Liver (tissue), 9 donors: ENCODE measurements around the gene TTC28. TPM values are rescaled to one million over a fixed set of nuclear protein-coding genes. Genes with fewer than 3 reads are reported as not detected.
A peak's percentile ranks its signal among the peaks of the same experiment; 100 is the strongest.

Experiments
- DNase-seq: peaks from one replicate; pipeline ENCODE4 v3.0.0-alpha.2; 2017; ENCODE audit warnings: low spot score
- H3K27ac ChIP-seq, 2 donors: one replicate each; pipeline ENCODE4 v1.7.0; 2013; ENCODE audit warnings: inconsistent platforms in 2 of 2, low read length in 2 of 2, control low read depth in 1 of 2, low read depth in 1 of 2, mild to moderate bottlenecking in 1 of 2
- H3K27me3 ChIP-seq, 4 donors: one replicate each; pipeline versions ENCODE4 v1.6.1 to v1.7.0; 2013; ENCODE audit warnings: low read length in 3 of 4, inconsistent platforms in 1 of 4, mild to moderate bottlenecking in 1 of 4, moderate library complexity in 1 of 4; ENCODE audit not compliant: control insufficient read depth in 4 of 4, insufficient read depth in 4 of 4
- H3K36me3 ChIP-seq, 4 donors: one replicate each; pipeline versions ENCODE4 v1.6.1 to v1.7.0; 2013; ENCODE audit warnings: low read length in 3 of 4, mild to moderate bottlenecking in 3 of 4, low read depth in 1 of 4, moderate library complexity in 1 of 4; ENCODE audit not compliant: control insufficient read depth in 4 of 4, insufficient read depth in 3 of 4
- H3K4me1 ChIP-seq, 4 donors: one replicate each; pipeline versions ENCODE4 v1.6.1 to v1.7.0; 2013; ENCODE audit warnings: low read length in 3 of 4, mild to moderate bottlenecking in 3 of 4, moderate library complexity in 1 of 4; ENCODE audit not compliant: control insufficient read depth in 4 of 4, insufficient read depth in 4 of 4
- H3K4me3 ChIP-seq, 3 donors: one replicate each; pipeline versions ENCODE4 v1.6.1 to v1.7.0; 2013; ENCODE audit warnings: low read length in 3 of 3, control low read depth in 1 of 3, low read depth in 1 of 3, mild to moderate bottlenecking in 1 of 3
- H3K9ac ChIP-seq, 2 donors: one replicate each; pipeline ENCODE4 v1.7.0; 2013; ENCODE audit warnings: low read length in 2 of 2, mild to moderate bottlenecking in 2 of 2, moderate library complexity in 2 of 2, control low read depth in 1 of 2, low read depth in 1 of 2
- H3K9me3 ChIP-seq, 4 donors: one replicate each; pipeline versions ENCODE4 v1.6.1 to v1.7.0; 2013; ENCODE audit warnings: low read length in 3 of 4; ENCODE audit not compliant: control insufficient read depth in 4 of 4
- CTCF ChIP-seq: fragments of 150-350 bp; IDR thresholded peaks from 2 replicates; pipeline ENCODE4 v1.5.1; 2017; ENCODE audit warnings: improper control_type of control experiment, low read depth, low read length; ENCODE audit not compliant: missing input control
- EGR1 ChIP-seq, 2 donors: IDR thresholded peaks; 2 replicates each; pipeline ENCODE4 v1.6.1; 2016 to 2018; ENCODE audit warnings: antibody characterized with exemption in 2 of 2, low read depth in 2 of 2
- FOXA1 ChIP-seq: IDR thresholded peaks from 2 replicates; pipeline ENCODE4 v1.6.1; 2016; ENCODE audit warnings: antibody characterized with exemption
- FOXA2 ChIP-seq: IDR thresholded peaks from 2 replicates; pipeline ENCODE4 v1.6.1; 2016; ENCODE audit warnings: antibody characterized with exemption
- GABPA ChIP-seq, 2 donors: IDR thresholded peaks in 1 of 2; conservative IDR thresholded peaks in 1 of 2; 2 replicates each; pipeline ENCODE4 v1.6.1; 2016; ENCODE audit warnings: antibody characterized with exemption in 2 of 2, mild to moderate bottlenecking in 1 of 2, moderate library complexity in 1 of 2
- HNF4A ChIP-seq, 2 donors: conservative IDR thresholded peaks; 2 replicates each; pipeline ENCODE4 v1.6.1; 2016; ENCODE audit warnings: antibody characterized with exemption in 2 of 2, mild to moderate bottlenecking in 2 of 2
- HNF4G ChIP-seq: IDR thresholded peaks from 2 replicates; pipeline ENCODE4 v1.6.1; 2016; ENCODE audit warnings: antibody characterized with exemption
- JUND ChIP-seq, 2 donors: IDR thresholded peaks; 2 replicates each; pipeline ENCODE4 v1.6.1; 2016; ENCODE audit warnings: antibody characterized with exemption in 2 of 2
- MAX ChIP-seq: IDR thresholded peaks from 2 replicates; pipeline ENCODE4 v1.6.1; 2016; ENCODE audit warnings: antibody characterized with exemption
- NR2F2 ChIP-seq: IDR thresholded peaks from 2 replicates; pipeline ENCODE4 v1.6.1; 2016; ENCODE audit warnings: antibody characterized with exemption
- RAD21 ChIP-seq, 2 donors: IDR thresholded peaks; 2 replicates each; pipeline ENCODE4 v1.6.1; 2016; ENCODE audit warnings: antibody characterized with exemption in 2 of 2, mild to moderate bottlenecking in 2 of 2
- RXRA ChIP-seq, 2 donors: IDR thresholded peaks; 2 replicates each; pipeline ENCODE4 v1.6.1; 2017 to 2018; ENCODE audit warnings: antibody characterized with exemption in 2 of 2, mild to moderate bottlenecking in 1 of 2
- SP1 ChIP-seq: IDR thresholded peaks from 2 replicates; pipeline ENCODE4 v1.6.1; 2018; ENCODE audit warnings: antibody characterized with exemption, mild to moderate bottlenecking
- TAF1 ChIP-seq: conservative IDR thresholded peaks from 2 replicates; pipeline ENCODE4 v1.6.1; 2016; ENCODE audit warnings: antibody characterized with exemption, mild to moderate bottlenecking
- YY1 ChIP-seq: IDR thresholded peaks from 2 replicates; pipeline ENCODE4 v1.6.1; 2016; ENCODE audit warnings: antibody characterized with exemption, mild to moderate bottlenecking
- WGBS: extraction: QIAGEN DNeasy Blood & Tissue Kit; methylation state at CpG from one replicate; pipeline ENCODE4 v1.1.7; 2013; 5-methylcytosine and 5-hydroxymethylcytosine counted together
- polyA plus RNA-seq, 2 donors: library from polyadenylated mRNA; stranded (reverse) in 1 of 2; unstranded in 1 of 2; fragments of 200-250 nt in 1 of 2; fragments of >200 nt in 1 of 2; fragmentation: Nextera tagmentation in 1 of 2; extraction: Ambion mirVana in 1 of 2; gene quantifications; one replicate each; pipeline versions ENCODE4 v1.2.1 to v1.2.3, GENCODE V29; 2013 to 2015
- total RNA-seq, 2 donors: library from RNA; depleted of rRNA; stranded (reverse); fragments of >200 nt; gene quantifications; one replicate each; pipeline ENCODE4 v1.2.3, GENCODE V29; 2014
- TF ChIP-seq, protein P1 (sequence below): IDR thresholded peaks from 2 replicates; pipeline ENCODE4 v1.6.1; 2016; ENCODE audit warnings: antibody characterized with exemption
- TF ChIP-seq, protein P2 (sequence below): IDR thresholded peaks from 2 replicates; pipeline ENCODE4 v1.6.1; 2016; ENCODE audit warnings: antibody characterized with exemption, mild to moderate bottlenecking
- TF ChIP-seq, protein P3 (sequence below): IDR thresholded peaks from 2 replicates; pipeline ENCODE4 v1.6.1; 2016; ENCODE audit warnings: antibody characterized with exemption
- donor health status: healthy.
- donor health status: healthy.
- donor health status: healthy.
- donor health status: healthy.
- donor health status: healthy.

TTC28 gene
- total and polyA plus RNA-seq, 4 donors = 4.2 to 19.4 (median 5.9) TPM

DNA sequence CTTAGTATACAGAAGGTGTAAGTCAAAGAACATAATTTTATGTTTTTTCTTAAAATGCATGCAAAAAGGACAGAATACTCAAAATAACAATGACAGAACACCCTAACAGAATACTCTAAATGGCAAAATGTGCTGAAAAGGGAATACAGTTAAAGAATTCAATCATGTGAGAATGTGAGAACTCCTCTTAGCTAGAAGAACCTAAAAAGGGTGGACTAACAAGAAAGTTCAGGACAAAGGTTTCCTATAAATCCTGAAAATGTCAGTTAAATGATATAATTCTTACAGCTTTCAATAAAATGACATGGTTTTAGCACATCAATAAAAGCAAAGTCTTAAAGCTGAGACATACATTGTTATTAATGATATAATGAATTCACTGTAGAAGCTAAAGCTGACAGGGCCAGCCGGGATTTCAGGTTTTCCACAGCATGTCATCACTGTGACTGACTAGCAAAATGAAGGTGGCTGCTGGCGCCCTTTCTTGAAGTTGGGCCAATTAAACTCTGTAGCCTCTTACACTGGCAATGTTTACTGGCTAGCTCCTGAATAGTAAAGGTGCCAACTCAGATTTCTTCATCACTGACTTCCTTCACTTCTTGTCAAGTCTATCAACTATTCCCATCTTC lies 244.4 kb downstream of the TTC28 start:
- H3K4me1 ChIP-seq = peaks cover 0 to 8% (median 6%) of the 10 kb centered on the region in 4 donors
- H3K27ac ChIP-seq = peak overlapping the region; percentile 42 to 51
- no peaks in the 10 kb centered on the region for H3K27me3 ChIP-seq
- DNase-seq = no peak
- H3K36me3 ChIP-seq = no peaks in the 10 kb centered on the region
- H3K4me3 ChIP-seq = no peak overlapping the region
- WGBS = 35% methylated on average over 2 of the region's 2 CpGs
- TF ChIP-seq, protein P1, sequence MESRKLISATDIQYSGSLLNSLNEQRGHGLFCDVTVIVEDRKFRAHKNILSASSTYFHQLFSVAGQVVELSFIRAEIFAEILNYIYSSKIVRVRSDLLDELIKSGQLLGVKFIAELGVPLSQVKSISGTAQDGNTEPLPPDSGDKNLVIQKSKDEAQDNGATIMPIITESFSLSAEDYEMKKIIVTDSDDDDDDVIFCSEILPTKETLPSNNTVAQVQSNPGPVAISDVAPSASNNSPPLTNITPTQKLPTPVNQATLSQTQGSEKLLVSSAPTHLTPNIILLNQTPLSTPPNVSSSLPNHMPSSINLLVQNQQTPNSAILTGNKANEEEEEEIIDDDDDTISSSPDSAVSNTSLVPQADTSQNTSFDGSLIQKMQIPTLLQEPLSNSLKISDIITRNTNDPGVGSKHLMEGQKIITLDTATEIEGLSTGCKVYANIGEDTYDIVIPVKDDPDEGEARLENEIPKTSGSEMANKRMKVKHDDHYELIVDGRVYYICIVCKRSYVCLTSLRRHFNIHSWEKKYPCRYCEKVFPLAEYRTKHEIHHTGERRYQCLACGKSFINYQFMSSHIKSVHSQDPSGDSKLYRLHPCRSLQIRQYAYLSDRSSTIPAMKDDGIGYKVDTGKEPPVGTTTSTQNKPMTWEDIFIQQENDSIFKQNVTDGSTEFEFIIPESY = no peak
- no peak for TF ChIP-seq CTCF
- peak; percentile 50 for TF ChIP-seq SP1
- TF ChIP-seq, protein P2, sequence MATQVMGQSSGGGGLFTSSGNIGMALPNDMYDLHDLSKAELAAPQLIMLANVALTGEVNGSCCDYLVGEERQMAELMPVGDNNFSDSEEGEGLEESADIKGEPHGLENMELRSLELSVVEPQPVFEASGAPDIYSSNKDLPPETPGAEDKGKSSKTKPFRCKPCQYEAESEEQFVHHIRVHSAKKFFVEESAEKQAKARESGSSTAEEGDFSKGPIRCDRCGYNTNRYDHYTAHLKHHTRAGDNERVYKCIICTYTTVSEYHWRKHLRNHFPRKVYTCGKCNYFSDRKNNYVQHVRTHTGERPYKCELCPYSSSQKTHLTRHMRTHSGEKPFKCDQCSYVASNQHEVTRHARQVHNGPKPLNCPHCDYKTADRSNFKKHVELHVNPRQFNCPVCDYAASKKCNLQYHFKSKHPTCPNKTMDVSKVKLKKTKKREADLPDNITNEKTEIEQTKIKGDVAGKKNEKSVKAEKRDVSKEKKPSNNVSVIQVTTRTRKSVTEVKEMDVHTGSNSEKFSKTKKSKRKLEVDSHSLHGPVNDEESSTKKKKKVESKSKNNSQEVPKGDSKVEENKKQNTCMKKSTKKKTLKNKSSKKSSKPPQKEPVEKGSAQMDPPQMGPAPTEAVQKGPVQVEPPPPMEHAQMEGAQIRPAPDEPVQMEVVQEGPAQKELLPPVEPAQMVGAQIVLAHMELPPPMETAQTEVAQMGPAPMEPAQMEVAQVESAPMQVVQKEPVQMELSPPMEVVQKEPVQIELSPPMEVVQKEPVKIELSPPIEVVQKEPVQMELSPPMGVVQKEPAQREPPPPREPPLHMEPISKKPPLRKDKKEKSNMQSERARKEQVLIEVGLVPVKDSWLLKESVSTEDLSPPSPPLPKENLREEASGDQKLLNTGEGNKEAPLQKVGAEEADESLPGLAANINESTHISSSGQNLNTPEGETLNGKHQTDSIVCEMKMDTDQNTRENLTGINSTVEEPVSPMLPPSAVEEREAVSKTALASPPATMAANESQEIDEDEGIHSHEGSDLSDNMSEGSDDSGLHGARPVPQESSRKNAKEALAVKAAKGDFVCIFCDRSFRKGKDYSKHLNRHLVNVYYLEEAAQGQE = no peak
- peak; percentile 81 for TF ChIP-seq YY1
- TF ChIP-seq FOXA1 = peak; percentile 66
- TF ChIP-seq JUND (IDR thresholded peaks at IDR 0.05) = peak; percentile 58 to 69
- no peak for TF ChIP-seq MAX
- TF ChIP-seq RAD21 (IDR thresholded peaks at IDR 0.05) = peak; percentile 49 to 63
- TF ChIP-seq HNF4A (conservative IDR thresholded peaks at IDR 0.05) = peak; percentile 68 to 72
- no peak for TF ChIP-seq NR2F2
- no peak for TF ChIP-seq TAF1
- TF ChIP-seq, protein P3, sequence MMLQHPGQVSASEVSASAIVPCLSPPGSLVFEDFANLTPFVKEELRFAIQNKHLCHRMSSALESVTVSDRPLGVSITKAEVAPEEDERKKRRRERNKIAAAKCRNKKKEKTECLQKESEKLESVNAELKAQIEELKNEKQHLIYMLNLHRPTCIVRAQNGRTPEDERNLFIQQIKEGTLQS = peak; percentile 62
- TF ChIP-seq GABPA (IDR thresholded peaks at IDR 0.05 in 1 of 2, conservative IDR thresholded peaks at IDR 0.05 in 1 of 2) = no peak
- TF ChIP-seq EGR1 (IDR thresholded peaks at IDR 0.05; ENCODE audit: low read depth in 2 of 2) = no peak
- TF ChIP-seq FOXA2 = peak; percentile 55
- TF ChIP-seq RXRA (IDR thresholded peaks at IDR 0.05) = peak; percentile 56 to 68
- no peak for TF ChIP-seq HNF4G
- no peaks in the 10 kb centered on the region for H3K9me3 ChIP-seq
- no peak overlapping the region for H3K9ac ChIP-seq
